ENCODE results near the gene CLEC9A.

DNA sequence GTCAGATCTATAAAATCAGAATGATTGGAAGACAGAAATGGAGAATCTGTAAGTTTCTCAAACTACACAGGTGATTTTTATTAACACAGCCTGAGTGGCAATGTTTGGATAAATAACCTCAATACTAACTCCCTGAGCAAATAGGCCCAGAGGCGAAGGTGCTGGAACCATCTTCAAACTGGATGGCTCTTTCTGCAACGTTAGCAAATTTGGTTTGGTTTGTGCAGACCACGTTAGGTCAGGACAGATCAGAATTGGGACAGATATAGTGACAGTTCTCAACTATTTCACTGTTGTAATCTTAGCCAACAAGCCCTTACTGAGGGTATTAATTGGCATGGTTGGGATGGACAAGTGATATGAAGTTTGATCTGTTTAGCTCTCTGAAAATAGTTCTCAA, 9.1 kb upstream of the CLEC9A start:
- no peak for TF ChIP-seq GATA3 (IDR thresholded peaks at IDR 0.05; ENCODE audit: low read depth, low read length)
- TF ChIP-seq GATA2 (IDR thresholded peaks at IDR 0.05; ENCODE audit: low read depth, low read length) = no peak
